ENCODE results near the gene GPR35.

DNA sequence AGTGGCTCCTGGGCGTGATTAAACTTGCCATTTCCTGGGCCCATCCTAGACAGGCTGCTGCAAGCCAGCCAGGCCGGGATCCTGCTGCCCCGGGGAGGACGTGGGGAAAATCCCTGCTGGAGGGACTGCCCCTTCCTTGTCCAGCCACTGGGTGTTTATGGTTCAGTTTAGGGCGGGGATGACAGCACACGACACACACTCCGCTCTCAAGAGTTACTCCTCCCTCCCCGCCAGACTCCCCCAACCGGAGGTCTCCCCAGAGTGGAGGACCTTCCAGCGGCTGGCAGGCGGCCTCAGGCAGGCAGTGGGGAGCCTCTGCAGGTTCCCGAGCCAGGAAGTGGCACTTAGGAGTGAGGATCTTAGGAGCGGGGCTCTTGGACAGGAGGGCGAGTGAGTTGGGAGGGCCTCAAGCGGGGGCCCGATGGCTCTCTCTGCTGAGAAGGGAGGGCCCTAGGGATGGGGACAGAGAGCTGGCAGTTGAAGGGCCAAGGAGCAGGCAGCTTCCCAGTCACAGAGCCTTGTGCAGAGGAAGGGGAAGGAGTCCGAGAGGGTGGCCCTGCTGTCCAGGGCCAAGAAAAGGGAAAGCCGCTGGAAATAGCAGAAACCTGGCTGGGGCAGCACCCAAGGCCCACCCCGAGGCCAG lies 5.7 kb upstream of the GPR35 start:
- TF ChIP-seq EZH2 (IDR thresholded peaks at IDR 0.05) (no peak), CTCF (IDR thresholded peaks at IDR 0.05) (no peak)
